ENCODE results near the gene ARL15. TPM values are rescaled to one million over a fixed set of nuclear protein-coding genes. Genes with fewer than 3 reads are reported as not detected.

The ARL15 gene
- total and polyA plus RNA-seq, 2 of the 4 experiments (the other 2 are of a cell fraction), result 7.3 to 19.2 TPM

- no peak overlapping the region for H2AK9ac ChIP-seq (replicated peaks; ENCODE audit: low read depth, low read length, poor library complexity)
- no peak overlapping the region for H3K56ac ChIP-seq (ENCODE audit: extremely low read depth, insufficient read depth, low read length)
- H2BK15ac ChIP-seq (ENCODE audit: low read depth, low read length), result no peak overlapping the region
- intact Hi-C loops (cut with micrococcal nuclease) (loop anchor here (5.0 to 10.0 kb wide), 2 partner anchors 346 to 606 kb away; no protein-coding TSS in a partner anchor), in situ Hi-C loops (cut with MboI; ENCODE audit: low sequenced_read_pairs) (no loop called here), dilution Hi-C loops (cut with HindIII; ENCODE audit: low sequenced_read_pairs, unreplicated experiment) (no loop called here)
- no peak overlapping the region for H2AK5ac ChIP-seq (ENCODE audit: low read depth, low read length)
- H4K5ac ChIP-seq (ENCODE audit: low read depth, low read length), result no peak overlapping the region
- 90% methylated on average over 2 of the region's 5 CpGs; no CpG with 5 or more reads in 1 of the 2 experiments for WGBS, 2 experiments (ENCODE audit: extremely low coverage in 2 of 2, insufficient read length in 1 of 2)
- no peak overlapping the region for H3K23ac ChIP-seq (ENCODE audit: low read depth, low read length)
- H4K91ac ChIP-seq (ENCODE audit: insufficient read depth, low read depth, low read length), result no peak overlapping the region
- no TSS peak for BruUV-seq (replicated peaks)
- H3K4me1 ChIP-seq (ENCODE audit: control insufficient read depth, insufficient read depth, low read length), result no peaks in the 10 kb centered on the region
- DNase-seq, result no peak
- TF ChIP-seq RAD21 (IDR thresholded peaks at IDR 0.05; ENCODE audit: low read length) (peak; percentile 34; the same call in 1 of the 2 replicates), POLR2A (IDR thresholded peaks at IDR 0.05; ENCODE audit: low read depth, low read length) (no peak)
- TF ChIP-seq, protein P1, sequence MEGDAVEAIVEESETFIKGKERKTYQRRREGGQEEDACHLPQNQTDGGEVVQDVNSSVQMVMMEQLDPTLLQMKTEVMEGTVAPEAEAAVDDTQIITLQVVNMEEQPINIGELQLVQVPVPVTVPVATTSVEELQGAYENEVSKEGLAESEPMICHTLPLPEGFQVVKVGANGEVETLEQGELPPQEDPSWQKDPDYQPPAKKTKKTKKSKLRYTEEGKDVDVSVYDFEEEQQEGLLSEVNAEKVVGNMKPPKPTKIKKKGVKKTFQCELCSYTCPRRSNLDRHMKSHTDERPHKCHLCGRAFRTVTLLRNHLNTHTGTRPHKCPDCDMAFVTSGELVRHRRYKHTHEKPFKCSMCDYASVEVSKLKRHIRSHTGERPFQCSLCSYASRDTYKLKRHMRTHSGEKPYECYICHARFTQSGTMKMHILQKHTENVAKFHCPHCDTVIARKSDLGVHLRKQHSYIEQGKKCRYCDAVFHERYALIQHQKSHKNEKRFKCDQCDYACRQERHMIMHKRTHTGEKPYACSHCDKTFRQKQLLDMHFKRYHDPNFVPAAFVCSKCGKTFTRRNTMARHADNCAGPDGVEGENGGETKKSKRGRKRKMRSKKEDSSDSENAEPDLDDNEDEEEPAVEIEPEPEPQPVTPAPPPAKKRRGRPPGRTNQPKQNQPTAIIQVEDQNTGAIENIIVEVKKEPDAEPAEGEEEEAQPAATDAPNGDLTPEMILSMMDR (conservative IDR thresholded peaks at IDR 0.05; ENCODE audit: low read depth, low read length), result 0 out of 2 replicates have a peak, but pooled peaks have one; percentile 19
- H2AFZ ChIP-seq (replicated peaks; ENCODE audit: low read length, poor library complexity), result no peak overlapping the region
- no peaks in the 10 kb centered on the region for H3K36me3 ChIP-seq (ENCODE audit: control insufficient read depth, insufficient read depth, low read length)
- H2BK120ac ChIP-seq (ENCODE audit: low read depth, low read length), result no peak overlapping the region
- no peak overlapping the region for H3K9ac ChIP-seq (ENCODE audit: low read depth, low read length)
- H3K9me3 ChIP-seq (ENCODE audit: control insufficient read depth, insufficient read depth, low read length), result no peaks in the 10 kb centered on the region; the same call in 1 of the 2 replicates
- no peak overlapping the region for H3K4me2 ChIP-seq (ENCODE audit: low read depth, low read length)
- CTCF ChIA-PET, result interaction anchor here (0.5 to 0.7 kb wide), 2 partner anchors 390 to 847 kb away, joined by 3 read pairs; no protein-coding TSS in a partner anchor
- H2BK20ac ChIP-seq (ENCODE audit: low read depth, low read length), result no peak overlapping the region
- no peak overlapping the region for H2BK5ac ChIP-seq (ENCODE audit: low read depth, low read length, poor library complexity, severe bottlenecking)
- H3K14ac ChIP-seq (replicated peaks; ENCODE audit: low read depth, low read length), result no peak overlapping the region
- no peak overlapping the region for H3K18ac ChIP-seq (ENCODE audit: low read depth, low read length)
- no peak overlapping the region for H4K8ac ChIP-seq (ENCODE audit: low read depth in 2 of 2, low read length in 2 of 2)
- no peaks in the 10 kb centered on the region for H4K20me1 ChIP-seq (ENCODE audit: insufficient read depth, low read length)
- H3K79me1 ChIP-seq (ENCODE audit: low read depth in 1 of 2, low read length in 2 of 2), result no peaks in the 10 kb centered on the region
- H3K4me3 ChIP-seq (ENCODE audit: insufficient read depth, low read depth, low read length), result no peak overlapping the region
- no peaks in the 10 kb centered on the region; the same call in 1 of the 2 replicates for H3K27me3 ChIP-seq (ENCODE audit: control insufficient read depth, insufficient read depth, low read length)
- POLR2A ChIA-PET (ENCODE audit: unreplicated experiment), result no interaction called here
- ATAC-seq (ENCODE audit: low read depth), result no peak
- H3K27ac ChIP-seq (ENCODE audit: insufficient read depth, low read length), result no peak overlapping the region
- no peaks in the 10 kb centered on the region for H3K9me1 ChIP-seq (ENCODE audit: insufficient read depth, low read length)
- H3K4ac ChIP-seq (ENCODE audit: low read depth, low read length), result no peak overlapping the region
These were observed 439.3 kb downstream of the ARL15 start for GRCh38 chr5:53871050-53871449.
